ENCODE data around the gene BANK1. TPM values are rescaled to one million over a fixed set of nuclear protein-coding genes. Genes with fewer than 3 reads are reported as not detected.
A peak's percentile ranks its signal among the peaks of the same experiment; 100 is the strongest.

BANK1 gene
- polyA plus RNA-seq, 4 donors = 0.27 to 3.0 (median 1.1) TPM

GRCh38 chr4:101777431-101777830 lies 13.1 kb upstream of the BANK1 start:
- no peaks in the 10 kb centered on the region for H3K36me3 ChIP-seq (ENCODE audit: control insufficient read depth in 3 of 3, insufficient read depth in 2 of 3, low read depth in 1 of 3, low read length in 3 of 3)
- no peak for DNase-seq
- H3K27ac ChIP-seq (ENCODE audit: low read depth in 1 of 3, low read length in 2 of 3) = no peak overlapping the region
- no peak overlapping the region for H3K4me3 ChIP-seq (ENCODE audit: low read depth in 1 of 3, low read length in 3 of 3)
- H3K27me3 ChIP-seq (ENCODE audit: control insufficient read depth in 3 of 3, insufficient read depth in 3 of 3, low read length in 3 of 3) = no peaks in the 10 kb centered on the region
- WGBS, 3 donors = 79 to 90% (median 81%) methylated on average over 1 of the region's 1 CpG
- H3K9me3 ChIP-seq (ENCODE audit: control insufficient read depth in 2 of 2, insufficient read depth in 1 of 2, low read depth in 1 of 2, low read length in 1 of 2) = peaks cover 0 to 9% of the 10 kb centered on the region in 2 donors
- H3K4me1 ChIP-seq (ENCODE audit: control insufficient read depth in 3 of 3, insufficient read depth in 2 of 3, low read depth in 1 of 3, low read length in 2 of 3) = no peaks in the 10 kb centered on the region
- FAIRE-seq = no peak

- H3K27me3 ChIP-seq (ENCODE audit: control insufficient read depth in 3 of 3, insufficient read depth in 3 of 3, low read length in 3 of 3) = no peaks in the 10 kb centered on the region
- DNase-seq (no peak), FAIRE-seq (no peak)
- H3K9me3 ChIP-seq (ENCODE audit: control insufficient read depth in 2 of 2, insufficient read depth in 1 of 2, low read depth in 1 of 2, low read length in 1 of 2) = no peaks in the 10 kb centered on the region
- no peak overlapping the region for H3K4me3 ChIP-seq (ENCODE audit: low read depth in 1 of 3, low read length in 3 of 3)
- H3K27ac ChIP-seq (ENCODE audit: low read depth in 1 of 3, low read length in 2 of 3) = no peak overlapping the region
- no peaks in the 10 kb centered on the region for H3K36me3 ChIP-seq (ENCODE audit: control insufficient read depth in 3 of 3, insufficient read depth in 2 of 3, low read depth in 1 of 3, low read length in 3 of 3)
- 87 to 92% (median 92%) methylated on average over 5 of the region's 5 CpGs for WGBS, 3 donors
- H3K4me1 ChIP-seq (ENCODE audit: control insufficient read depth in 3 of 3, insufficient read depth in 2 of 3, low read depth in 1 of 3, low read length in 2 of 3) = no peaks in the 10 kb centered on the region
Observed at GRCh38 chr4:101780284-101780683, 10.2 kb upstream of the BANK1 start.

GRCh38 chr4:101782546-101782945 lies 8.0 kb upstream of the BANK1 start:
- H3K36me3 ChIP-seq (ENCODE audit: control insufficient read depth in 3 of 3, insufficient read depth in 2 of 3, low read depth in 1 of 3, low read length in 3 of 3) = no peaks in the 10 kb centered on the region
- H3K4me1 ChIP-seq (ENCODE audit: control insufficient read depth in 3 of 3, insufficient read depth in 2 of 3, low read depth in 1 of 3, low read length in 2 of 3) = no peaks in the 10 kb centered on the region
- no peaks in the 10 kb centered on the region for H3K27me3 ChIP-seq (ENCODE audit: control insufficient read depth in 3 of 3, insufficient read depth in 3 of 3, low read length in 3 of 3)
- DNase-seq = no peak
- H3K4me3 ChIP-seq (ENCODE audit: low read depth in 1 of 3, low read length in 3 of 3) = no peak overlapping the region
- FAIRE-seq = no peak
- H3K9me3 ChIP-seq (ENCODE audit: control insufficient read depth in 2 of 2, insufficient read depth in 1 of 2, low read depth in 1 of 2, low read length in 1 of 2) = peaks cover 0 to 4% of the 10 kb centered on the region in 2 donors
- 69 to 79% (median 78%) methylated on average over 2 of the region's 2 CpGs for WGBS, 3 donors
- H3K27ac ChIP-seq (ENCODE audit: low read depth in 1 of 3, low read length in 2 of 3) = no peak overlapping the region

GRCh38 chr4:101784957-101785356 lies 5.6 kb upstream of the BANK1 start:
- DNase-seq = no peak
- no peaks in the 10 kb centered on the region for H3K36me3 ChIP-seq (ENCODE audit: control insufficient read depth in 3 of 3, insufficient read depth in 2 of 3, low read depth in 1 of 3, low read length in 3 of 3)
- WGBS, 3 donors = 50 to 70% (median 61%) methylated on average over 1 of the region's 1 CpG
- H3K9me3 ChIP-seq (ENCODE audit: control insufficient read depth in 2 of 2, insufficient read depth in 1 of 2, low read depth in 1 of 2, low read length in 1 of 2) = peaks cover 0 to 4% of the 10 kb centered on the region in 2 donors
- H3K27me3 ChIP-seq (ENCODE audit: control insufficient read depth in 3 of 3, insufficient read depth in 3 of 3, low read length in 3 of 3) = no peaks in the 10 kb centered on the region
- no peaks in the 10 kb centered on the region for H3K4me1 ChIP-seq (ENCODE audit: control insufficient read depth in 3 of 3, insufficient read depth in 2 of 3, low read depth in 1 of 3, low read length in 2 of 3)
- no peak for FAIRE-seq
- no peak overlapping the region for H3K27ac ChIP-seq (ENCODE audit: low read depth in 1 of 3, low read length in 2 of 3)
- no peak overlapping the region for H3K4me3 ChIP-seq (ENCODE audit: low read depth in 1 of 3, low read length in 3 of 3)

GRCh38 chr4:101785486-101785885 lies 5.0 kb upstream of the BANK1 start:
- peaks cover 0 to 2% (median 0%) of the 10 kb centered on the region in 3 donors for H3K27me3 ChIP-seq (ENCODE audit: control insufficient read depth in 3 of 3, insufficient read depth in 3 of 3, low read length in 3 of 3)
- DNase-seq (peak in 1 of 2 donors; percentile 38), FAIRE-seq (no peak)
- H3K36me3 ChIP-seq (ENCODE audit: control insufficient read depth in 3 of 3, insufficient read depth in 2 of 3, low read depth in 1 of 3, low read length in 3 of 3) = no peaks in the 10 kb centered on the region
- peaks cover 0 to 4% of the 10 kb centered on the region in 2 donors for H3K9me3 ChIP-seq (ENCODE audit: control insufficient read depth in 2 of 2, insufficient read depth in 1 of 2, low read depth in 1 of 2, low read length in 1 of 2)
- peaks cover 0 to 2% (median 0%) of the 10 kb centered on the region in 3 donors for H3K4me1 ChIP-seq (ENCODE audit: control insufficient read depth in 3 of 3, insufficient read depth in 2 of 3, low read depth in 1 of 3, low read length in 2 of 3)
- H3K27ac ChIP-seq (ENCODE audit: low read depth in 1 of 3, low read length in 2 of 3) = no peak overlapping the region
- no peak overlapping the region for H3K4me3 ChIP-seq (ENCODE audit: low read depth in 1 of 3, low read length in 3 of 3)
- 24 to 59% (median 40%) methylated on average over 1 of the region's 1 CpG for WGBS, 3 donors

GRCh38 chr4:101787701-101788316 lies 2.7 kb upstream of the BANK1 start:
- Histone ChIP-seq H3K9me3 (ENCODE audit: control insufficient read depth in 2 of 2, insufficient read depth in 1 of 2, low read depth in 1 of 2, low read length in 1 of 2) (peaks cover 0 to 4% of the 10 kb centered on the region in 2 donors), H3K4me1 (ENCODE audit: control insufficient read depth in 3 of 3, insufficient read depth in 2 of 3, low read depth in 1 of 3, low read length in 2 of 3) (peaks cover 0 to 4% (median 3%) of the 10 kb centered on the region in 3 donors), H3K36me3 (ENCODE audit: control insufficient read depth in 3 of 3, insufficient read depth in 2 of 3, low read depth in 1 of 3, low read length in 3 of 3) (no peaks in the 10 kb centered on the region), H3K27ac (ENCODE audit: low read depth in 1 of 3, low read length in 2 of 3) (no peak overlapping the region), H3K4me3 (ENCODE audit: low read depth in 1 of 3, low read length in 3 of 3) (no peak overlapping the region), H3K27me3 (ENCODE audit: control insufficient read depth in 3 of 3, insufficient read depth in 3 of 3, low read length in 3 of 3) (peaks cover 0 to 9% (median 0%) of the 10 kb centered on the region in 3 donors)
- 89 to 97% (median 92%) methylated on average over 4 of the region's 4 CpGs for WGBS, 3 donors
- DNase-seq (no peak), FAIRE-seq (no peak)

GRCh38 chr4:101791182-101791558 lies 640 bp downstream of the BANK1 start:
- FAIRE-seq (no peak), DNase-seq (peak; percentile 5 to 33)
- Histone ChIP-seq H3K9me3 (ENCODE audit: control insufficient read depth in 2 of 2, insufficient read depth in 1 of 2, low read depth in 1 of 2, low read length in 1 of 2) (peaks cover 0 to 4% of the 10 kb centered on the region in 2 donors), H3K36me3 (ENCODE audit: control insufficient read depth in 3 of 3, insufficient read depth in 2 of 3, low read depth in 1 of 3, low read length in 3 of 3) (no peaks in the 10 kb centered on the region), H3K27ac (ENCODE audit: low read depth in 1 of 3, low read length in 2 of 3) (peak overlapping the region in 1 of 3 donors; percentile 52), H3K27me3 (ENCODE audit: control insufficient read depth in 3 of 3, insufficient read depth in 3 of 3, low read length in 3 of 3) (peaks cover 0 to 9% (median 0%) of the 10 kb centered on the region in 3 donors), H3K4me3 (ENCODE audit: low read depth in 1 of 3, low read length in 3 of 3) (peak overlapping the region; percentile 43 to 70 (median 64)), H3K4me1 (ENCODE audit: control insufficient read depth in 3 of 3, insufficient read depth in 2 of 3, low read depth in 1 of 3, low read length in 2 of 3) (peaks cover 0 to 4% (median 3%) of the 10 kb centered on the region in 3 donors)
- 15 to 26% (median 25%) methylated on average over 12 of the region's 12 CpGs for WGBS, 3 donors

GRCh38 chr4:101792056-101792590 lies 1.6 kb downstream of the BANK1 start:
- Histone ChIP-seq H3K27me3 (ENCODE audit: control insufficient read depth in 3 of 3, insufficient read depth in 3 of 3, low read length in 3 of 3) (peaks cover 0 to 9% (median 0%) of the 10 kb centered on the region in 3 donors), H3K27ac (ENCODE audit: low read depth in 1 of 3, low read length in 2 of 3) (no peak overlapping the region), H3K4me3 (ENCODE audit: low read depth in 1 of 3, low read length in 3 of 3) (no peak overlapping the region), H3K4me1 (ENCODE audit: control insufficient read depth in 3 of 3, insufficient read depth in 2 of 3, low read depth in 1 of 3, low read length in 2 of 3) (peaks cover 0 to 4% (median 3%) of the 10 kb centered on the region in 3 donors), H3K9me3 (ENCODE audit: control insufficient read depth in 2 of 2, insufficient read depth in 1 of 2, low read depth in 1 of 2, low read length in 1 of 2) (peaks cover 0 to under 1% of the 10 kb centered on the region in 2 donors), H3K36me3 (ENCODE audit: control insufficient read depth in 3 of 3, insufficient read depth in 2 of 3, low read depth in 1 of 3, low read length in 3 of 3) (no peaks in the 10 kb centered on the region)
- DNase-seq = no peak
- WGBS, 3 donors = 48 to 57% (median 49%) methylated on average over 4 of the region's 4 CpGs
- FAIRE-seq = no peak
